Activated naive CD4-positive, alpha-beta T cell treated with anti-CD3 and anti-CD28 coated beads, Interleukin-2, amount 50 U/mL, for 16 hours (primary cell): ENCODE results near the gene TRMT2A.

Experiments
- DNase-seq: peaks from one replicate; pipeline ENCODE4 v3.0.0-alpha.2; 2020

Gene TRMT2A

DNA sequence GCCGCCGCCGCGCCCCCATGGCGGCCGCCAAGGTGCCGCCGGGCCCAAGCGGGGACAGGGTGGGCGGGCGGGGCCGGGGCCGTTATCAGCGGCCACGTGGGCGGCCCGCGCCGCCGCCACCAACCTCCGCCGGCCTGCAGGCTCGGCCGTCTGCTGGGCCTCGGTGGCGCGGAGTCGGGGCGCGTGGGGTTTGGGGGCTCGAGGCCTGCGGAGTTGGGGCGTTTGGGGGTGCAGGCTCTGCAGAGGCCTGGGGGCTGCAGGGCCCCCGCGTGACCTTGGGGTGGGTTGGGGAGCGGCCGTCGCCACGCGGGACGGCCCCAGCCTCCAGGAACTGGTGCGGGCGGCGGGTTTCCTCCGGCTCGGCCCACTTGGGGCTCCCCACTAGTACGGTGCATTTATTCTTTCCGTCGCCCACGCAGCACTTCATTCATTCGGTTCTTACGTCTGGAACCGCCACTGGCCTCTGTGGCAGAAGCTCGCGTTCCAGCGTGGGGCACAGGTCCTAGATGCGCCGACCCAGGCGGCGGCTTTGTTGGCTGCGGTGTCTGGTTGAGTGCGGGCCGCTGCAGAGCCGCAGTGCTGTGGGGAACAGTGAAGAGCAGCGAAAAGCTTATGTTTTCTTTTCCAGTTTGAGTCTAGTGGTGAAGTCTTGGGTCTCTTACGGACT lies 740 bp upstream of the TRMT2A start:
- DNase-seq = peak; percentile 81

DNA sequence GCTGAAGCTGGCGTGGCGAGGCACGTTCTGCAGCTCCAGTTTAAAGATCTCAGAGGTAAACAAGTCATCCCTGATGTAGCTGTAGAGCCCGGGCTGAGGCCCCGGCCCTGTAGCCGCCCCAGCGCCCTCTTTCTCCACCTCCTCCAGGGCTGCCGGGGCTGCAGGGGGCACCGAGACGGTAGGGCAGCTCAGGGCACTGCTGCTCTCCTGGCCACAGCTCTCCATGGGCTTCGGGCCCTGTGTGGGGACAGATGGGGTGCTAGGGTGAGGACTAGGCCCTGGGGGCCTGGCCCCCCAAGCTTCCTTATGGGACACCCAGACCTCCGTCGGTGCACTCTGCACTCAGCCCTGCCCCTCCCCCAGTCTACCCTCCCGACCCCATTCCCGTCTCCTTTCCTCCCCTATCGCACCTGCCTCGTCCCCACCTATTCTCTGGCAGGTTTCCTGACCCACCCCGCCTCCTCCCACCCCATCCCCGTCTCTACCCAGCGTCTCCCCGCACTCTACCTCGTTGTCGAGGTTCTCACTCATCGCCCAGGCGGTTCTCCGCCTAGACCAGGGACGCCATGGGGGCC lies 563 bp downstream of the TRMT2A start:
- no peak for DNase-seq

- no peak for DNase-seq
Measured at GRCh38 chr22:20115691-20116375, 1.2 kb downstream of the TRMT2A start, which contains the start of gene RANBP1. Gene RANBP1, plus strand, starts transcription at chr22:20116104. Its CDS starts 81 bp downstream, at chr22:20116185.

DNA sequence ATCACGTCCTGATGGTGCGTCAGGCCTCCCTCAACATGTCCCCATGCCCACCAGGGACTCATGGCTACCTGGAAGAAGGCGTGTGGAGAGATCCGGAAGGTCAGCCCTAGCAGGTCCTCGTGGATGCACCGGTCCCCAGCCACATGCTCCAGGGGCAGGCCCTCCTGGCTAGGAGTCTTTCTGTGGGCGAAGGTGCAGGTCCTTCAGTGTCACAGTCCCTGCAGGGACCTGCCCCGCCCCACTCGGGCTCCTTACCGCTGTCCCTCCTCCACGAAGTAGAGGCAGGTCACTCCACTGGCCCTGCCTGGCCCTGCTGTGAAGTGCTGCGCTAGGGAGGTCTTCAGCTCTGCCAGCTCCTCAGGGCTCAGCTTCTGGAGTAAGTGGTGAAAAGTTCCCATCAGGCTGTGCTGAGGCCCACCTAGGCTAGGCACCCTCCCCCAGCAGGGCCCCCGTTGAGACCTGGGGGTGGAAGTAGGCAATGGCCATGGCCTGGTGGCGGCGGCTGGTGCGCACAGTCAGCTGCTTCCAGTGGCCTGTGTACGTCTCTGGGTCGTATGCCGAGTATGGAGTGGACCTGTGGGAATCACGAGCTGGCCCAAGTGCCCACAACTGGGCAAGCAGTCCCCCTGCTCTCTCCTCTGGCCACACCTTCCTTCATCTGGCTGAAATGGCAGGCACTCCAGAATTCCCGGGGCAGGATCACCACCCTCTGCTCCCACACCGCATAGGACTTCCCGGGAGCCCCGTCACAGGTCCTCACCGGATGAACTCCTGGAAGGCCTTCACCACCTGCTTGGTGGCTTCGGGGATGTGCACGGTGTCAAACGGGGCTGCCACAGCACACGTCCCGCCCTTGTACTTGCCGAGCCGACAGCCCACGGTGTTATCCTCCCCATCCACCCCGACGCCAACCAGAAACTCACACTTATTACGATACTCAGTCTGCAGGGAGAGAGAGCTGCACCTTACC lies 2.2 kb downstream of the TRMT2A start:
- no peak for DNase-seq

DNA sequence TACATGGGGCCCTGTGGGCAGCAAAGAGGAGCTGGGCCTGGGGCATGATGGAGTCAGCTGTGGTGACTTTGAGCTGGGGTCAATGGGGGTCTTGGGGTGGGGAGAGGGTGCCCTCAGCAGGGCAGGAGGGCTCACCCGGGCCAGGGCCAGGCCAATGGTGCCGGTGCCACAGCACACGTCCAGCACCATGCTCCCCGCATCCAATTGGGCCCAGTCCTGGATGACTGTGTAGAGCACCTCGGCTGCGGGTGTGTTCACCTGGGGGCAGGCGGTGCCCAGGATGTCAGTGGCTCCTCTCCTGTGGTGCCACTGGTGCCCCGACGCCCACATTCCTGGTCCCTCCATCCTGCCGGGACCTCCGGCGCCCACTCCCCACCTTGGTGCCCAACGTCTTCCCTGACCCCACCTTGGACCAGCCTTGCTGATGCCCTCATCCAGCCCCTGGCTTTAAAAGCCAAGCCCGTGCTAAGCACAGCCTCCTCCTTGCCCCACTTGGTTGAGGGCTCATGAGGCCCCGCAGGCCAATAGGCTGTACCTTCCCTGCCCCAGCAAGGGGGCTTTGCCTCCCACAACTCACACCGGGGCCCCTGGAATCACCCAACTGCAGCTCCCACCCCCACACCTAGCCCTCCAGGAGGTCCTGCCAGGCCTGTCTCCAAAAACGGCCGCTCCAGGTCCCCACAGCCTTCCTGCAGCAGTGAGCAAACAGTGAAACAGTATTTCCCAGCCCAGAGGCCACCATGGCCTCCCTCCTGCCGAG lies 3.3 kb downstream of the TRMT2A start:
- no peak for DNase-seq

DNA sequence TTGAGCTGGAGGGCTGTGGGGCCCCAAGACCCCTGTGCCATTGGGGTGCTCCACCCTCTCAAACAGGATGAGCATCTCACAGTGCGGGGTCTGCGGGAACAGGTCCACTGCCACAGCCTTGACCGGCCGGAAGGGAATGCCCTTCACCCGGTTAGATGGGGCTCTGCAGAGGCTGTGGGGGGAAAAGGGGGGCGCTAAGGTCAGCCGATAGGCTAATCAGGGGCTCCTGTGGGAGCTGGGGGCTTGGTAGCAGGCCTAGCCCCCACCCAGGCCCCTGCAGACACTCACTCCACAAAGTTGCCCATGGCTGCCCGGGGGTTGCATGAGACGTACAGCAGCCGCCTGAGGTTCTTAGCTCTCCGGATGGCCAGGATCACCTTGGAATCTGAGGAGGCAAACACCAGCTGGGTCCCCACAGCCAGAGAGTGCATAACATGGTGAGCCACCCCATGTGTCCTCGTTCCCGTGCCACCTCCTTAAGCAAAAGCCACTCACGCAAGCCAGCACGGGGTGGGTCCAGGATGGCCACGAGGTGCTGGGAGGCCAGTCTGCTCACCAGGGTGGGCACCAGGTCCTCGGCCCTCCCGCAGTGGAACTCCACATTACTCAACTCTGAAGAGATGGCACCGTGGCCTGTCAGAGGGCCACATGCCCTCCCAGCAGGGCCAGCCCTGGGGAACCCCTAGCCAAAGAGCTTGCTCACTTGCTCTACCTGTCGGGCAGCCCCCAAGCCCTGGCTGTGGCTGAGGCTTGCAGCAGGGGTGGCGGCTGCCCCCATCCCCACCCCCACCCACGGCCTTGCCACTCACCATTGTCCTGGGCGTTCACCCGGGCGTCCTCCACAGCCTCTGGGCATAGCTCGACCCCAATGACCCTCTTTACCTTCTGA lies 4.2 kb downstream of the TRMT2A start:
- no peak for DNase-seq

DNA sequence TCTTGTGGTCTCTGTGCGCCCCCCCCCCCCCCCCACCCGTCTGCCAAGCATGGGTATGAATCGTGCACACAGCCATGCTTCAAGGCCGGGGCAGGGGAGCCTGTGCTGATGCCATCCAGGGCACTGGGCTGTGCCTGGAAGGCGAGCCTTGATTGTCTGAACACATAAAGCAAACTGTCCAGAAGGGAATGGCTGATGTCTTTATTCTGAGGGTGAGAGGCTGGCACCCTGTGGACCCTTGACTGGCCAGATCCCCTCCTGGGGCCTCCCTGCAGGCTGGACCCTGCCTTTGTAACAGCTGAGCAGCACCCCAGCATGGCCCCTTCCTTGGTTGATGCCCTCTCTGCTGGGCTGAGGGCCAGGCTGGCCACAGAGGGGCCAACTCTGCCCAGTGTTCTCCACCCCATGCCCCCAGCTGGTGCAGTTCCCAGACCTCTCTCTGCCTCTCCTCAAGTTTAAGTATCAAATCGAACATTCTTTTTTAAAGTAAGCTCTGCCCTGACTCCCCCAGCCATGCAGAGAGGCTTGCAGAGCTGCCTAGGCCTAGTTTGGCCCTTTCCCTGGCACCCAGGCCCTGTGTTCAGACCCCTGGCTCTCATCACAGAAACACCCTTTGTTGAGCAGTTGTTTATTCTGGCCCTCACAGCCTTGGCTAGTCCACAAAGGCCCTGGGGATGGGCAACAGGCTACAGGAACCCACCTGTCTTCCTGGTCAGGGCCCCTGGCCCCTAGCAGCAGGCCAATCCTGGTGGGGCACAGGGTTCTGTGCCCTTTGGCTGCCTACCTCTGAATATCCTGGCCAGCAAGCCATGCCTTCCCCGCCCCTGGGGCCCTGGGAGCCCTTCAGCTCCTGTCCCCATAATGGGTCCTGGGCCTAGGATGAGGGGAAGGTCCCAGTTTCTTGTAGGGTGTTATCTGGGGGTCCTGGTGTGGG lies 5.1 kb downstream of the TRMT2A start:
- no peak for DNase-seq

GRCh38 chr22:20111045-20111688 lies 5.9 kb downstream of the TRMT2A start:
- no peak for DNase-seq

DNA sequence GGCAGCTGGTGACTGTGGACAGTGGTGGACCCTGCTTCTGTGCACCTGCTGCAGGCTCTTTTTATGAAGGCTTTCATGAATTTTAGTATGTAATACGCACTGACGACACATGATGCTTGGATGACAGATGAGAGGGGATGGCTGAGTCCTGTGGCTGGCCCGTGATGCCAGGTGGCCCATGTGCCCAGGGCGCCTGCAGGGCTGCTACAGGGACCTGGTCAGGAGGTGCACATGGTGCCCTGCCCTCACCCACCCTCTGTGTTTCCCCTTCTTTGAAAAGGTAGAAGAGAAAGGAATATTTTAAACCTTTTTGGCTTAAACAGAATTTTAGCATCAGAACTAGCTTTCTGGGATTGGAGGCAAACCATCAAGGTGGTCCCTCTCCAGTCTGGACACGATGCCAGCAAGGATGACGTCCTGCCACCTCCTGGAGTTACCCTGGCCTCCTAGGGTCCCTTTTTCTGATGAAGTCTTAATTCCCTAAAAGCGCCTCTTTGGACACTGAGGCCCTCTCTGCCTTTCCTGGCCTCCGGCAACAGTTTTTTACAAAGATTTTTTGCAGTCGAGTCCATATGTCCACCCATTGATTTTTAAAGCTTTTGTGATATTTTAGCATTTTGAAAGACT lies 6.6 kb downstream of the TRMT2A start:
- DNase-seq = no peak

- no peak for DNase-seq
Measured at GRCh38 chr22:20109411-20110358, 7.3 kb downstream of the TRMT2A start.

DNA sequence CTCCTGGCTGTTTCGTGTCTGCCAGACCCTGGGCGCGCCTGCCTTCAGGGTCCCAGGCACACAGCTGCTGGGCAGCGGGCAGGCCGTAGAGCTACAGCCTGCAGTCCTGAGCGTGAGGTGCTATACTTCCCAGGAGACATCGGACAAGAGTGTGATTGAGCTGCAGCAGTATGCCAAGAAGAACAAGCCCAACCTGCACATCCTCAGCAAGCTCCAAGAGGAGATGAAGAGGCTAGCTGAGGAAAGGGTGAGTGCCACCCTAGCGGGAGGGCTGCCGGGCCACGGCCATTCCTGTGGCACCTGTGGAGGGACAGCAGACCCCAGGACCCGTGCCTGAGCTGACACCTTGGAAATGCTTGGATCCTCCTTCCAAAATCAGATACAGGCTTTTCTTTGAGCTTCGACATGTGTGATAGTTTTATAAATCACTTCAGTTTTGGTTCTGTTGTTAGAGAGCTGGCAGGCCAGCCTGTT lies 8.2 kb downstream of the TRMT2A start:
- no peak for DNase-seq

DNA sequence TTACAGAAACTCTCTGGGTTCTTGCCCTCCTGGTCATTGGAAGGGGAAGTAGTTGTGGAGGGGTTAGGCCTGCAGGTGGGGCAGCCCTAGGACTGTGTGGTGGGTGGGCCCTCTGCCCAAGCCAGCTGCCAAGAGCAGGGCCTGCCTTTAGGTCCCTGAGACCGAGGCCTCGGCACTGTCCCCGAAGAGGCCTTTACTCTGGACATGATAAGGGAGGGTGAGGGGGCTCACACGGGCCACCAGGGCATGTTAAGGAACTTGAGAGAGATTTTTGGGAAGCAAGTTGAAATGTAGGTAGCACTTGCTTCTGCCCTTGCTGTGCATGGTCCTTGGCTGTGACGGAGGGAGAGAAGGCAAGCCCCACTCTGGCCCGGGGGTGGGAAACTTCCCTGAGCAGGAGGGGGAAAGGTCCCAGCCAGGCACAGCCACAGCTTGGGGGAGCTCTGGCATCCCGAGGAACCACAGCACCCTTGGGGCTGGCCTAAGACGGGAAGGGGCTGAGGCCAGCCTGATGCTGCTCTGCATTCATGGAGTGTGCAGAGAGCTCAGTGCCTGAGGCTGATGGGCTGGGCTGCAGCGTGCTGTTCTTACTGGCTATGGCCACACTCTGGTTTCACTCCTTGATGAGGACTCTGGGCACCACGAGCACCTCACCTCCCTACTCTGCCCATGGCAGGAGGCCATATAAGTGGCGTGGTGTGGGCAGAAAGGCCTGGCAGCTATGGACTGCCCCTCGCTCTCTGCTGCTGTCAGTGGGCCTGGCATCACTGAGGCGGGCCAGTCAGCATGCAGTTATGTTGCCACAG lies 8.9 kb downstream of the TRMT2A start:
- no peak for DNase-seq

DNA sequence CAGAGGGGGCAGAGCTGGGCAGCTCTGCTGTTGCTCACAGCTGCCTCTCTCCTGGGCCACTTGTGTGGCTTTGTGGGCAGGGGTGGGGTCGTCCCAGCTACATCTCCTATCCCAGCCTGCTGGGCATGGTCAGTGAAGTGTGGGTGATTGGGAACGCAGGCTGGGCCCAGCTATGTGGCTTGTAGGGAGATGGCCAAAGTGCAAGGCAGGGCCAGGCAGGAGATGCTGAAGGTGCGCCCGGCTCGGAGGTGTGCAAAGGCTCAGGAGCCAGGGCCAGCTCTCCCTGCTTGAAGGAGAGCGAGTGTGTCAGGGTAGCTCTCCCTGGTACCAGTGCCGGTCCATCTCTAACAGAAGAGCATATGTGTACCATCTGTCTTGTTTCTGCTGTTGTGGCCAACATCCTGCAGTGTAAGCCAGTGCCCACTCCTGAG lies 9.5 kb downstream of the TRMT2A start:
- no peak for DNase-seq

DNA sequence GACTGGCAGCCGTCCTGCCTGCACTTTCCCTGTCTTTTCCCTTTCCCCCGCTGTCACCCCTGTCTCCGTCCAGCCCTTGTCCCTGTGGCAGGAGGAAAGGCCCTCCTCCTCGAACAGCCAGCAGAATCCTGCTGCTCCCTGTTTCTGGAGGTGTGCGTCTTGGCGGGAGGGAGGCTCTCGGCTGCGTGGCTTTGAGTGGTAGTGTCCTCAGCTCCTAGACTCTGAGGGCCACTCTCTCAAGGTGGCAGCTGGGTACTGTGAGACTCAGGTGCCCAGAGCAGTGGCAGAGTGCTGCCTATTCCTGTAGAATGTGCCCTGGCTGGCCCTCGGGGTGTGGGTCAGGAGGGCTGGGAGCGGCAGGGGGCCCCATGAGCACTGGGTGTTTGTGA lies 10.2 kb downstream of the TRMT2A start:
- no peak for DNase-seq

- DNase-seq = no peak
Measured at GRCh38 chr22:20106205-20106848, 10.7 kb downstream of the TRMT2A start.
